HG03108 (cell line): ENCODE data around the gene RIMOC1.
"Not testable (repeated sequence)": the region's sequence is repeated elsewhere in the genome, so short reads cannot be mapped to it uniquely, and the experiment has no call there.

Experiments used
- ATAC-seq: cut with Tn5 transposase; IDR thresholded peaks from one replicate; pipeline ENCODE4 v1.9.1; 2021; ENCODE audit warnings: moderate library complexity; ENCODE audit not compliant: unreplicated experiment

The RIMOC1 gene

DNA sequence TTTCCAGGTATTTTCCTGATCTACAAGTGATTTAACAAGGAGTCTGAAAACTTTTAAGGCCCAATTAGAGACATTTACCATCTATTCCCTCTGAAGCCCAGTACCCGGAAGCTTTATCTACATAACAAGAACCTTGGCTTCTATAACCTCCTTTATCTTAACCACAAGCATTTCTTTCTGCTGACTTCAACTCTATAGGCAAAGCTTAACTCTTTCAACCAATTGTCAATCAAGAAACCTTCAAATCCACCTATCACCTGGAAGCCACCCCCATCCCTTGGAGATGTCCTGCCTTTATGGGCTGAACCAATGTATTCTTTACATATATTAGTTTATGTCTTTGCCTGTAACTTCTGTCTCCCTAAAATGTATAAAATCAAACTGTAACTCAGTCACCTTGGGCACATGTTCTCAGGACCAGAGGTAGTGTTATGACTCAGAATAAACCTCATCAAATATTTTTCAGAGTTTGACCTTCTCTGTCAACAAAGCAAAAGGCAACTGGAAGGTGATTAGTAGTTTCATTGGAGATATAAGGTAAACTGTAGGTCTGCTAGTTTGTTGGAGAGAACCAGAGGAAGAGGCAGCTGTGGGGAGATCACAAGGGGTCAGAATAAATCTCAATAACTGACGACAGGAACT is 13.0 kb upstream of the RIMOC1 start:
- no peak for ATAC-seq

DNA sequence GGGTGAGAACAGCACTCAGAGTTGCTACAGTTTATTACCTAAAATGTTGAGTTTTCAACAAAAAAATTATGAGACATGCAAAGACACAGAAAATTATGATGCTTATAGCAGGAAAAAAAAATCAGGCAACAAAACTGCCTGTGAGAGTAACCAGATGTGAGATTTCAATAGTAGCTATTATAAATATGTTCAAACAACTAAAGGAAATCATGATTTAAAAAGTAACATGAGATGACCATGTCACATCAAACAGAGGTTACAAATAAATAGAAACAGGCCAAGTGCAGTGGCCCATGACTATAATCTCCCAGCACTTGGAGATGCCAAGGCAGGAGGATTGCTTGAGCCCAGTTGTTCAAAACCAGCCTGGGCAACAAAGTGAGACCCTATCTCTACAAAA is 12.1 kb upstream of the RIMOC1 start:
- ATAC-seq = no peak

DNA sequence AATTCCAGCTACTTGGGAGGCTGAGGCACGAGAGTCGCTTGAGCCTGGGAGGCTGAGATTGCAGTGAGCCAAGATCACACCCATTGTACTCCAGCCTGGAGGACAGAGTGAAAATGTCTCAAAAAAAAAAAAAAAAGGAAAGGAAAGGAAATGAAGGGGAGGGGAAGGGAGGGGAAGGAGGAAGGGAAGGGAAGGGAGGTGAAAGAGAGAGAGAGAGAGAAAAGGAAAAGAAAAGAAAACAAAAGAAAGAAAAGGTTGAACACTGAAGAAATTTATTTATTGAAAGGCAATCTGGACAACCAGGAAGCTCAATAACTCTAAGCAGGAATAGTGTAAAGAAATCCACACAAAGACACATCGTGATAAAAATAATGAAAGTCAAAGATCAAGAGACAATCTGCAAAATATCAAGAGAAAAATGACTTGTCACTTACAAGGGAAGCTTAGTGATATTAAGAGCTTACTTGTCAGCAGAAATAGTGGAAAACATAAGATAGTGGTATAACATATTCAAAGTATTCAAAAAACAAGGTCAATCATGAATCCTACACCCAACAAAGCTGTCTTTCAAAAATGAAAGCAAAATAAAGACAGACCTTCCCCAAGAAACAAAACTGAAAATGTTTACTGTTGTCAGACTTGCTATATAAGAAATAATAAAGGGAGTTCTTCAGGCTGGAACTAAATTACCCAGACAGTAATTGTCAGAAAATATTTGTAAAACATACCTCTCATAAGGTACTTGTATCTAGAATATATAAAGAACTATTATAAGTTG is 10.9 kb upstream of the RIMOC1 start:
- no peak for ATAC-seq

DNA sequence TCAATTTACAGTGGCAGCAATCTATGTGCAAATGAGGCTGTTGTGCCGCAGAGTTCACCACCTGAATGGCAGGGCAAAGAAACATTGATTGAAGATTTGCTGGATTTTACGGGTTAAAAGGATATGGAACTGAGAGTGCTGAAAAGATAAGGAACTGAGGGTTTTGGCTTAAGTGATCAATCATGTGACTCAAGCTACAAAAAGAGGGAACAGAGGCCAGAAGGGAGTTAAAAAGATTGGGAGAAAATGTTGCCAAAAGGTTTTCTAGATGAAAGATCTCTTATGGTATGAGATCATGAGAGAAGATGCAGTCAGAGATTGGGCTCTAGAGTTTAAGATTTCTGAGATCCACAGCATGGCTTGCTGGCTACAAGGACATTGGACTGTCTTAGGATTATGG is 7.9 kb upstream of the RIMOC1 start:
- no peak for ATAC-seq

DNA sequence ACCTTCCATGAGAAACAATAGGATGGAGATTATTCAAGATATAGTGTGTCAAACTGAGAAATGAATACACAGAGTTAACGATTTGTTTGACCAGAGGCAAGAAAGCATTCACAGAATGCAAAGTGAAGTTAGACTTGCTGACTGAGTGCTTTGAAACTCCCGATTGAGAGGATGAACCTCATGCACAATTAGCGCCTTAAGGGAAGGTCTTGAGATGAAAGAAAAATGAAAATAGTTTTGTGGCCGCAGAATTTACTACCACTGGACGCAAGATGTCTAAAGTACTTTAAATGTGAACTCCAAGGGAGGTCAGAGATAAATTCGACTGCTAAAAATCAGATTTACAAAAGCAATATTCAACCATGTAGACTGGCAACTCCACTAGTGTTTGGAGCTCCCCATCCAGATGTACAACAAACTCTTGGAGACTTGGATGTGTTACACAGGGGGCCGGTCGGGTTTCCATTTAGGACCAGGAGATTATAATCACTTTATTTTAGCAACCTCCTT is 707 bp upstream of the RIMOC1 start:
- ATAC-seq = no peak

DNA sequence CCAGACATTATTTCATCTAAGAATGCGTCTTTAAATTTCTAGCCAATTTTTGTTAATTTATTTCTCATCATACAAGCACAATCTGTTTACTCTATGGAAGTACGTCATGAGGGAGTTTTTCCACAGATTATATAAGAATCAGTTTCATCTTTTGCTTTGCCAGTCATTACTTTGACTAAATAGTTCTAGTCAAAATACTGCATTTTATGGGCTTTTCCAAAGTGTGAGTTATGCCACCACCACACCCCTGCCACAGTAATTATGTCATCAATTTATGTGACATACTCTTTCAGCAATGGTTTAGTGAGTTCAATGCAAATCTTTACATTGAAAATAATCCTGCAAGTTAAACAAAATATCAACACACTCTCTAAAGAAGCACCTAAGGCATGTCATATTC is 2.0 kb downstream of the RIMOC1 start:
- no peak for ATAC-seq

DNA sequence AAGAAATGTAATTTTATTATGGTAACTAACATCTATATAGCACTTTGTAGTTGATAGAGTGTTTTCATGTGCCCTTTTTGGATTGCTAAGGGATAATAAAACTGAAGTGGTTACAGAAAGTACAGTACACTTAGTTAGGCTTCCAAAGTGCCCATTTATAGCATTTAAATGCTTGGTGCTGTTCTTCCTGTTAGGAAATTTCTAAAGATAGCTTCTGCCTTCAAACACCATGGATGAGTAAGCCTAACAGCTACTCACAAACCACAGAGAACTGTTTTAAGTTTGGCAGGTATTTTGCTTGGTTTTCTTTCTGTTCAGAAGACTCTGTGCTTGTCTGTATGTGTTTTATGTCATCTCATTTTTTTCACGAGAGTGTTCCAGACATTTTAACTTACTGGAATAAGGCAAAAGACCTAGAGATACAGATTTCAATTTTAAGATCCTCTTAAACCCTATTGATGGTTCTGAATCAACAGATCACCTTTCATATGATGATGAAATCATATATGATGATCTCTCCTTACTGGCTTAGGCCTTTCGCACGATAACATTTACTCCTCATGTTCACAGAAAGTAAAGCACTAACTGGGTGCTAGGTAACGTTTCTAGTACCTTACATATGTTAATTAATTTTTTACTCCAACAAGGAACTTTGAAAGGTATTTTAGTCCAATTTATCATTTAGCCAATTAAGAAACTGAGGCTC is 4.4 kb downstream of the RIMOC1 start:
- ATAC-seq = no peak

DNA sequence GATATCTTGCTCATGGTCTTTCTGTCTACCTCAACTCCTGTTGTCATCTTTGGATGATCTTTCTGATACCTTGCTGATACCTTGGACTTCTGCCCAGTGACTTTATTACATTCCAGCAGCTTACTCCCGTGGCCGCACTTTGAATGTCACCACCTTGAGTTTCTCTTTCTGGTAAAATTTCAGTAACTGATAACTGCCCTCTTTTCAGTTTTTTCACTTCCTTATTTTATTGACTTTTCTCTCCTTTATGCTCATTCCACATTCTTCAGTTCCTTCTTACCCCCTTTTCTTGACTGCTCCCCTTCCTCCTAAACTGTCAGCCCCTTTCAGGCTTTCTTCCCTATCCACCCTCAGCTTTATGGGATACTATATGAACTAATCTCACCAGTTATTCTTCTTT is 14.0 kb downstream of the RIMOC1 start:
- ATAC-seq = no peak

DNA sequence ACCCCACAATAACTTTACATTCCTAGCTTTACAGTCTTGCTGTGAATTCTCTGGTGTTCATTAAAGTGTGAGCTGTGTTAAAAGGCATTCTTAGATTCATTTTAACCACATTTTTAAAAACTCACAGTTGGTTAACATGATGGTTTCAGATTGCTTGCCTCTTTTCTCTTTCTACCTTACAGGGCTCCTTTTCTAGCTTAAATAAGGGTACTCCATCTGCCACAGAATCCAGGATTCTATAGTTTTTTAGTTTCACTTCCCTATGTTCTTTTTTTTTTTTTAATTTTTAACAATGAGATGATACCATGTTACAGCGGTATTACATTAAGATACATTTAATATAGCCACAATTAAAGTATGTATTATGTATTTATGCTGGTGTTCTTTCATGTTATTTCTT is 17.0 kb downstream of the RIMOC1 start:
- no peak for ATAC-seq

DNA sequence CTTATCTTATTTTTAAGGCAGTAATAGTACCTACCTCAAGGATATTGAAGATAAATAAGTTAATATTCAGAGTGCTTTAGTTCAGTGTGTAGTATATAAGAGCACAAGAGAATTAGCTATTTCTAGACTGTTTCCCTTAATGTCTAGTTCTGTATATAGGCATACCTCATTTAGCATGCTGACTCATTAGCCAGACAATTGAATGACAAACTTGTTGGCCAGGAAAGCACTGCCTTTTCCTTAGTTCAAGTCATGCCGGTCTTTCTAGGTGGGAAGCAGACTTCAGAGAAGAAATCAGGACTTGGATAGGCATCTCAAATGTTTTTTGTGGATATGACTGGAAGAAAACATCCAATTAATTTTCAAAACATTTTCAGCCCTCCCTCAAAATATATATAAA is 17.7 kb downstream of the RIMOC1 start:
- no peak for ATAC-seq

DNA sequence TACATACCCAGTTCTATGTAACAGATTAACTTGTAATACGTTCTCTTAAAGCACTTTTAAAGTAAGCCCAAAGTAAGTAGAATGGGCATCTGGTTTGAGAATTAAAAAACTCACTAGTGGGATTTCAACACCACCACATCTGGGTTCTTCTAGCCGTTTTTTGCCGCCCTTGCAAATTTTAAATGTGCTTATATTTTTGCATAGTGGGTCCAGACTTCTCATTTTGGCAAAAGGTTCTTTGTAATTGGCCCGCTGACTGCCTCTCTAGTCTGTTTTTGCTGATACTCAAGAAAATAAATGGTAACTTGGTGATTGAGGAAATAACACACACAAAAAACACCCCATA is 20.4 kb downstream of the RIMOC1 start:
- ATAC-seq = no peak

DNA sequence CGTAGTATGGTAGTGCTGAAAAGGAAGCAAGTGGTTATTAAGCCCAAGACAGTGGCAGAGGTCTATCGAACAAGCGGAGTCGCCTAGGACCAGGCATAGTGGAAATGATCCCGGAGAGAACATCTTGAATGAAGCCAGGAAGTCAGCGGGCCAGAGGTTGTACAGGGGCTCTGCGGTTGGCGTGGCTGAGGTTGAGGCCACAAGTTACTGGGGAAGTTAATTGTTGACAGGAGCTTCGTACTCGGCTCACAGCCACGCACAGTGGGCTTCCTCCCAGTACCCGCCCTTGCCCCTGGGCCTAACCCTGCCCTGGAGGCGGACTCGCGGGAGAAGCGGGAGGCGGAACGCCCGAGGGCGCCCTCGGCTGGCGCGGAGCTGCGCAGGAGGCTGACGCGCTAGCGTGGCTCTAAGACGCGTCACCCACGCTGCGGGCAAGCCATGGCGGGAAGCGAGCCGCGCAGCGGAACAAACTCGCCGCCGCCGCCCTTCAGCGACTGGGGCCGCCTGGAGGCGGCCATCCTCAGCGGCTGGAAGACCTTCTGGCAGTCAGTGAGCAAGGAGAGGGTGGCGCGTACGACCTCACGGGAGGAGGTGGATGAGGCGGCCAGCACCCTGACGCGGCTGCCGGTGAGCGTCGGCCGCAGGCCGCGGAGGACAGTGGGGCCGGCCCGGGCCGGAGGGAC is 20.9 kb downstream of the RIMOC1 start, which contains the start of gene FBXO4:
FBXO4 (plus strand) TSS at position 410 of the 683 bp plus-strand sequence; CDS start at position 439, 29 bp downstream.
- peak; percentile 97 for ATAC-seq

DNA sequence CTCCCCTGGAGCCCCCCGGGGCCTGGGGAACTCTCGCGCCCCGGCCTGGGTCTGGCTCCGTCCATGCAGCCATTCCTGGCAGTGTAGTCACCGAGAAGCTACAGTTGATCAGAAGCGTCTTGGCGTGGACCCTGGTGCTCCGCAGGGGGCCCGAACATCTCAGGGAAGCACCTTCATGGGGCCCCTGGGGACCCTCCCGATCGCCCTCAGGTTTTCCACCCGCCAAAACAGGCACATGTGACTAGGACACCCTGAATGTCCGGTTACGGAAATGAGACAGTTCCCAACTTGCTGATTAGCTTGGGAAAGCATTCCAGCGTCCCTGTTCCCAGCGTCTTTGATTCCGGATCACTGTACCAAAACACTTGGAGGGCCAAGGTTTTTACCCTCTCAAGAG is 21.4 kb downstream of the RIMOC1 start:
- ATAC-seq = peak; percentile 24

DNA sequence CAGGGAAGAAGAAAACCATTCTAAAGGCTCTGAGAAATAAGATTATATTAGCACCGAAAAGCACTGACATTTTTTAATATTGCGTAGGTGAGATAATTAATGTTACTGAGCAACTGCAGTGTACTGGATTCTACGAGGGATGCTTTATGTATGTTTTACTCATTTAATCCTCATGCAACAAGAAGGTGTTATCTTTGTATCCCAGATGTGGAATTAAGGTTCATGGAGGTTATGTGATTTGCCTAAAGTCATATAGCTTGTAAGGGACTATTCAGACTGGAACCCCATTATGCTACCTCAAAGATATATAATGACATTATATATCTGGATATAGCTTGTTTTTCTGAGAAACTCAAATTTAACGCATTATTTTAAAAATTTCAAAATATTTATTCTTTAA is 23.5 kb downstream of the RIMOC1 start:
- no peak for ATAC-seq

DNA sequence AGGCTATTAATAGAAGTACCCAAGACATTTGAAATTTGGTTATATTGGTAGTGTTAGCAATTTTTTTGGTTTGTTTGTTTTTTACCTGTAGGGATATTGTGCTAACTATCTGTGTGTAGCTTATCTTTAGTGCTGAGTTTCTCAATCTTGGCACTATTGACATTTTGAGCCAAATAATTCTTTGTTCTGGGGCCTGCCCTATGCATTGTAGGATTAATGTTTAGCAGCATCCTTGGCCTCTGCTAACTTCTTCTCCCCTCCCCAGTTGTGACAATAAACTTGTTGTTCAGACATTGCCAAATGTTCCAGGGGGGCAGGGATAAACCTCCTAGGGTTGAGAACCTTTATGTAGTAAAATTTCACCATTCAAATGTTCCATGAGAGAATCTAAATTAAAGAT is 24.9 kb downstream of the RIMOC1 start:
- ATAC-seq = no peak

DNA sequence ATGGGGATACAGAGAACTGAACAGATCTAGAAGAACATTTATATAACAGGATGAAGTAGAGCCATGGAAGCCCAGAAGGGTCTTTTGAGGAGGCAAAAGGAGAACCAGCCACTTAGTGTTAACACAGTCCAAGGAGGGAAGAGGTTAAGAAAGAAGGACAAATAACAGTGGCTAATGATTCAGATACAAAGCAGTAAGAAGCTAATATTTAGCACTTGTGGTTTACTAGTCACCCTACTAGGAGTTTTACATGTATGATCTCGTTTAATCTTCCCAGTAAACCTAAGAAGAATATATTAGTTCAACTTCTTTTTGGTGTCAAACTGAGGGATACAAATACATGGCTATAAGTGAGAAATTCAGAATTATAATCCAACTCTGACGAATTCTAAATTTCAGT is 28.6 kb downstream of the RIMOC1 start:
- ATAC-seq = no peak

DNA sequence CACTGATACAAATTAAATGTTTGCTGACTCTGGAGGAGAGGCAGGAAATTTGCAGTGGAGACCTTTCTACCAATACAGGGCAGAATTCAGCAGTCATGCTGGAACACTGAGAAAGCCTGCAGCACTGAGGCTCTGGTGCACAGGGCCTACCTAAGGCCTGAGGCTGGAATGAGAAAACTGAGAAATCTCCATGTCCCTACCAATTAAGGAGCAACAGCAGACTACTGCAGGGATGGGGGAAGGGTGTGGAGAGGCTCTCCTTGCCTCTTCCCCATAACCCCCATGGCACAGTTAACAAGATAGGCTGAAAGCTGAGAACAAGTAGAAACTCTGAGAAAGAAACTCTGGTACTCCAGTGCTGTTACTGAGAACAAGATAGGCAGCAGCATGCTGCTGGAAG is 31.4 kb downstream of the RIMOC1 start:
- ATAC-seq = no peak

DNA sequence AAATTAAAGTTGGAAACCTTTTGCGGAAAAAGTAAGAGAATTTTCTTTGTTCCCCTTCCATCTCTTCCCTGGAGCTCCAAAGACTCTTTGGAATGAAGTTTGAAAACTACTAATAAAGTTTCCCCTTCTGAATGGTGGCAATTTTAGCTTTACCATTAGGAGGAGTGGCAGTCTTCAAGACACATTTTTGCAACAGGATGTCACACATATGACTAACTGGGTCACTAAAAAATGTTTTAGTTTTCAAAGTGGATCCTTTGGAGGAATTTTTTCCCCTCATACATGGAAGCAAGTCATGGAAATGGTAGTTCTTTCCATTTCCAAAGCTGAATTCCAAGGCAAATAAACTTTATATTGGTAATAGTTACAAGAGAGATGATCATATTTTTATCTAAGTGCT is 36.5 kb downstream of the RIMOC1 start:
- ATAC-seq = no peak

DNA sequence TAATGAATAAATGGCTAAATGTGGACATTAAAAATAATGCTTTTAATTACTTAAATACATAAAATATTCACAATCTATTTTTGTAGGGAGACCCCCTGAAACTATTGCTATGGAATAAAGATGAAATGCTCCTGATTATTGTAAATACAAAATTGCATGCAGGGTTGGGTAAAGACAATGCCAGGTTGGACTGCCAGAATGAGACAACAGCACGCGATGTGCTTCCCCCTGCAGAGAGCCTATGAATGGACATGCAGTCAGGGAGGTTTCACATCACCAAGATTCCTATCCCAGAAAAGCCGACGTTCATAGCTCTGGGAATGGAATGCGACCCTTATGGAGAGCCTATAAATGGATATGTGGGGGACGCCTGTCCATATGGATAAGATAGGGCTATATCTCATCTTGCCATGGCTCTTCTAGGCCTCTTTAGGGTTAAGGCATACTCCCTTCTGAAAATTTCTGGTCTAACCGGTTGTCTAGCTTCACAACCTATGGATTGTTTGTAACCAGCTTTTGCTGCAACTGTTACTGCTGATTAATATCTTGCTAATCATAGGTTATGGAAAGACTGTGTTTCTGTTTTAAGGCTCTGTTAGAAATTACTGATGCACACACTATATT is 41.3 kb downstream of the RIMOC1 start:
- ATAC-seq = not testable (repeated sequence)

DNA sequence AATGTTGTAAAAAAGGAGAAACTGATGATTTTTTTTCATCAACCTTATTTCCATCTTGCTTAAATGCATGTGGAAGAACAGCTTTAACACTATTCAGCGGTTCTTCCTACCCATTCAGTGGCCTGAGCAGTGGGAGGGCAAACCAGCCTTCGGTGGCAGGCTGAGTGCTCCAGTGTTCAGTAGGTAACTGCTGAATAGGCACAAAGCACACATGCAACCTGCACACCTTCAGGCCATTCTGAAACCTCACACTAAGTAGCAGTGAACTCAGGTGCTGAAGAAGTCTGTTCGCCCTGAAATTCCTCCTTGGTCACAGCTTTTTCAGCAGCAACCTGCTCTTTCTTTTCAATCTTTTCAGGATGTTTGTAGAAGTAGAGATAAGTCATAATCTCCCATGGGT is 47.1 kb downstream of the RIMOC1 start:
- ATAC-seq = no peak
